ENCODE measurements around the gene EPS8L2. TPM values are rescaled to one million over a fixed set of nuclear protein-coding genes. Genes with fewer than 3 reads are reported as not detected.
A peak's percentile ranks its signal among the peaks of the same experiment; 100 is the strongest.
"Not testable (repeated sequence)": the region's sequence is repeated elsewhere in the genome, so short reads cannot be mapped to it uniquely, and the experiment has no call there.

EPS8L2 gene
- 2.7 and 3.1 TPM in 2 replicates for total RNA-seq

DNA sequence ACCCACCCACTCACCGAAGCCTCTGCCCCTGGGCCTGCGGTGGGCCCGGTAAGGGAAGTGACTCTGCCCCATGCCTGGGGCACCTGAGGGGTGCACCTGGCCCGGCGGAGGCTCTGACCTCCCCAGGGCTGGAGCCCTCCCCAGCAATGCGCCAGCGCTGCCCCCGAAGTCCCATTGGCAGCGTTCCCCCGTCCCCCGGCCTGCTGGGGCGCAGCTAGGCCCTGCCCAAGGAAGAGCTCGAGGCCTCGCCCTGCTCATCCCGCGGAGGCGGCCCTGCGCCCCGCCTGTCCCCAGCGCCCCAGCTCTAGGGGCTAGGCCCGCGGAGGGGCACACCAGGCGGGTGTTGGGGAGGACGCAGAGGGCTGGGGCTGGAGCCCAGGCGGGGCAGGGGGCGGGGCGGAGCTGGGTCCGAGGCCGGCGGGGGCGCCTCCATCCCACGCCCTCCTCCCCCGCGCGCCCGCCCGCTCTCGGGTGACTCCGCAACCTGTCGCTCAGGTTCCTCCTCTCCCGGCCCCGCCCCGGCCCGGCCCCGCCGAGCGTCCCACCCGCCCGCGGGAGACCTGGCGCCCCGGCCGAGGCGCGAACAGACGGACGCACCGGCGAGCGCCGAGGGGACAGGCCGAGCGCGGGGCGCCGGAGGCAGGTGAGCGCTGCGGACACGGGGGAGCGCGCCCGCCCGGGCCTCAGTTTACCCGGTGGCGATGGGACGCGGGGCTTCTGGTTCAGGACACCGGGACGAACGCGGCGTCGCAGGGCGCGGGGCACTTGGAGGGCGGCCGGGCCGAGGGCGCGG lies at the start of gene EPS8L2:
EPS8L2 (plus strand) TSS at position 586 of the 793 bp plus-strand sequence. CDS start 3,177 bp downstream, outside the sequence.
- DNase-seq = no peak

DNA sequence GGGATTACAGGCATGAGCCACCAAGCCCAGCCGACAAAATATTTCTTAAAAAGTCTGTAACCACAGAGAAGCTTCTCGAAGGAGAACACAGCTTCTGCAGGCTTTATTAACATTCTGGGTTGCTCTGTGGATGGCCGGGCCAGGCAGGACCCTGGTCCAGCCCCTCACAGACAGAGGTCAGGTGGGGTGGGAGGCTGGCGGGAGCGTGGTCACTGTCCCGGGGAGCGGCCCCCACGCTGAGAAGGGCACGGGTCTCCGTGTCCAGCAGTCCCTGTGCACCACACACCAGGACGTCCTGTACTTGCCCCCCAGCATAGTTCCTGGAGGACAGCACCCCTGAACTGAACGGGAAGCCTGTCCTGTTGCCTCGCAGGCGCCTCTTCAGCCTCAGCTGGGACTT lies 49.6 kb upstream of the EPS8L2 start:
- DNase-seq = no peak

DNA sequence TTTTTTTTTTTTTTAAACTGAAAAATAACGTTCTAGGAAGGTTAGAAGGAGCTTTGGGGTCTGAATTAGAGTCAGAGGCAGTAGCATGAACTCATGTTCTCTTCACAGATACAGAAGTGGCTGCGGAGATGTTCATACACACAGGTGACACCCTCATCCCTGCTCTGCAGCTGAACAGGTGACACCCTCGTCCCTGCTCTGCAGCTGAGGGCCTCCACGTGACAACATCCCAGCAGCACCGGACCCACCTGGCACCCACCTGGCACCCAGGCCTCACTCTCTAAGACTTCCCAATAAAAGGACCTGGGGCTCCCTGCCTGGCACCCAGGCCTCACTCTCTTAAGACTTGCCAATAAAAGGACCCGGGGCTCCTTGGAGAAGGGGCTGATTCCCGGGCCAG lies 49.2 kb upstream of the EPS8L2 start:
- no peak for DNase-seq

DNA sequence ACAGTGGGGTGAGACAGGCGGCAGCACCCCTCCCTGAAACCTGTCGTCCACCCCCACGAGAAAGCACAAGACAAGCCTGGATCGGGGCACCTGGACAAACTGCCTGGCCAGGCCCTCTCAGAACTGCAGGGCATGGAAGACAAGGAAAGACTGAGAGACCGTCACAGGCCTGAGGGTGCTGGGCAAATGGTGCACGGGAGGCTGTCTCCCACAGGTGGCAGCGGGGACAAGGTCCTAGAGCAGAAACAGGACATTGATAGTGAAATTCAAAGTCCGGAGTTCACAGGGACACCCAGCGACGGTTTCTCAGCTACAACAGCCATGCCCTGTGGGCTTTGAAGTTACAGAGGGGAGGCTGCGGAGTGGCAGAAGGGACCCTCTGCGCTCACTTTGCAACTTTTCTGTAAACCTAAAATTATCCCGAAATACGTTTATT lies 48.3 kb upstream of the EPS8L2 start:
- no peak for DNase-seq

DNA sequence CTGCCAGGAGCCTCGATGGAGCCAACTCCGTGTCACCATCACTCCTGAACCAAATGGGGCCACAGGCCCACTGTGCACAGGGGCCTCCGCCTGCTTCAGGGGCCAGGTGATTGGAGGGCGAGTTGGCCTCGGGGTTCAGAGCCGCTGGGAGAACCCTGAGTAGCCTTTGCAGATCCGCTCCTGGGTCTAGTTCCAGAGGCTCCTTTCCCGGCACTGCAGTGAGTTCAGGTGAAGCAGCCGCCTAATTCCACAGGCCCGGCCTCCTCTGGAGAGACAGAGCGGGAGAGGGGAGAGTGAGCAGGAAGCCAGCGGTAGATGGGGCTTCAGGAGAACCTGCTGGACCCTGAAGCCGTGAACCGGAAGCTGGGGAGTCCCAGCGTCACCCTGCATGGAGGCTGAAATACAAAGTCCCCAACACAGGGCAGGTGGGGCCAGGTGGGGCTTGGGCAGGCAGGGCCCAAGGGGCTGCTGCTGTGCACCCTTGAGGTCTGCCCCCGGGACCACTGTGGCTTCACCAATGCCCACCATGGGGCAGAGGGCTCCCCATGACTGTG lies 46.4 kb upstream of the EPS8L2 start:
- DNase-seq = no peak

DNA sequence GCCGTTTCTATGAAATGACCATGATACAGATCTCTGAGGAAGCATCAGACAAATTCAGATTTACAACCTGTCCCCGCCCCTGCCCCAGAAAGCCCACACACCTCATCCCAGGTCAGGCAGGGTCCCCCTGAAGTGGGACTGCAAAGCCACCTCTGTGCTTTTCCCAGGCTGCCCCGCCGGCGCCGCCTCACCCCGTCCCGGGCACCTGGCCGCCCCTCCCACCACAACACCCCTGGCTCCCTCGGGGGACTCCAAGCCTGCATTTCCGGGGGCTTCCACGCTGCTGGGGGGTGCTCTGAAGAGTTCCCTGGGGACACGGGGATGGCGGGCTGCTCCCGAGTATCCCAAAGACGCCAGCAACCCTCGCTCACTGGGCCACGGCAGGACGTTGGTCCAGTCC lies 45.8 kb upstream of the EPS8L2 start:
- DNase-seq = no peak

DNA sequence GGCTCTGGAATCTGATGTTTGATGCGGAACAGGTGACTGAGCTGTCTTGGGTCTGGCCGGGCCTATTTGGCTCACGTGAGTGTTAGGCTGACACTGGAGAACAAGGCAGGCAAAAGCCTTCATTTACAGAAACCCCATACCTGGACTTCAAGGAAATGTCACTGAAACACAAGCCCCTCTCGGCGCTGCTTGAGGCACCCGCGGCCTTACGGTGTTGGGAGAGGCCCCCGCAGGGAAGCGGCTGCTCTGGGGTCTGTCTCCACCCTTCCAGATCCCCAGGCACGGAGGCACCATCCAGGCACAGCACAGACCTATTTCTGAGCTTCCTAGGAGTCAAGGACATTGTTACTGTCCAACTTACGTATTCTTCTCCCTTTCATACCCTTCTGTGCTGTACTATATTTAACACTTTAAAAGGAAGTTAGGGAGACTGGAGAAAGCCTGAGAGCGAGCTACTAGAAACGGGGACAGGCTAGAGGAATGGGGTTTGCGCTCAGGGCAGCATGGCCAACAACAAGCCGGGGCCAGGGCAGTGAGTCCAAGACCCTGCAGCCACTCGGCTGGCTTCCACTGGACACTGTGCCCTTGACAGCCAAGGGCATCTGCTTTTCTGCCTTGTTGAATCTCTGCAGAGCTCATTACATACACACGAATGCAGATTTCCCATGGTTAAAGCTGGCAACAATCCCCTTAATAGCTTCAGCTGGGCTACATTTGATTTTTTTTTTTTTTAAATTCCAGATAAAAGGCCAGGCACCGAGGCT lies 45.2 kb upstream of the EPS8L2 start:
- no peak for DNase-seq

DNA sequence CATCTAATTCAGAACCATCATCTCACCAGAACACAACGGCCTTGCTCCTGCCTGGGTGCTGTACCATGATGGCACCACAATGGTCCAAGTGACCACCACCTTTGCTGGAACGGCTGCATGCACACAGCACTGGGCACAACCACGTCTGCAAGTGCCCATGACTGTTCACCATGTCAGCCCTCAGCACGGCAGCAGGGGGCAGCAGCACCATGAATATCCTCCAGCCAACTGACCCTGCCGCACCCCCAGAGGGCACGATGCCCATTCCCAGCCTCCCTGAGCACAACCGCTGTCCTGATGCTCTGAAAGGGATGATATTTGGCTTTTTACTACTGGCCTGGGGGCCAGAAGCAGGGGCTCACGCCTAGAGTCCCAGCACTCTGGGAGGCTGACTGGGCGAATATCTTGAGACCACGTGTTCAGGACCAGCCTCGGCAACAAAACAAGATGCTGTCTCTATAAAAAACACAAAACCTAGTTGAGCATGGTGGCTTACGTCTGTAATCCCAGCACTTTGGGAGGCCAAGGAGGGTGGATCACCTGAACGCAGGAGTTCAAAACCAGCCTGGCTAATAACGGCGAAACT lies 43.2 kb upstream of the EPS8L2 start:
- peak; percentile 79 for DNase-seq

DNA sequence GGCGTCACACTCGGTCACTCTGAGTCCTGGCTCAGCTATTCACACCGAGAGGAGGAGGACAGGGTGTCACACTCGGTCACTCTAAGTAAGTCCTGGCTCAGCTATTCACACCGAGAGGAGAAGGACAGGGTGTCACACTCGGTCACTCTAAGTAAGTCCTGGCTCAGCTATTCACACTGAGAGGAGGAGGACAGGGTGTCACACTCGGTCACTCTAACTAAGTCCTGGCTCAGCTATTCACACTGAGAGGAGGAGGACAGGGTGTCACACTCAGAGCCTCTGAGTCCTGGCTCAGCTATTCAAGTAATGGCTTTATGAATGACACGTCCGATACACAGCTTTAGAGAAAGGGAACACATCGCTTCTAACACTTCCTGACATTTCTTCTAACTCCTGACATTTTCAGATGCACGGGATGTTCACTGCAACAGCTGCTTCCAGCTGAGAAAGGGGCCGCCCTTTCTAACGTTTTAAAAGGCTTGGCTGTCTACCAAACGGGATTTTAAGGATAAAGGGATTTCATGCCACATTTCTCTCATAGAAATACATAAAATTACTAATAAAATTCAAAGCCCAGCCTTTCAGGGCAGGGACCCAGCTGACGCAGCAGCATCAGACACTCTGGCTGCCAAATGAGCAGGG lies 40.8 kb upstream of the EPS8L2 start:
- DNase-seq = no peak

DNA sequence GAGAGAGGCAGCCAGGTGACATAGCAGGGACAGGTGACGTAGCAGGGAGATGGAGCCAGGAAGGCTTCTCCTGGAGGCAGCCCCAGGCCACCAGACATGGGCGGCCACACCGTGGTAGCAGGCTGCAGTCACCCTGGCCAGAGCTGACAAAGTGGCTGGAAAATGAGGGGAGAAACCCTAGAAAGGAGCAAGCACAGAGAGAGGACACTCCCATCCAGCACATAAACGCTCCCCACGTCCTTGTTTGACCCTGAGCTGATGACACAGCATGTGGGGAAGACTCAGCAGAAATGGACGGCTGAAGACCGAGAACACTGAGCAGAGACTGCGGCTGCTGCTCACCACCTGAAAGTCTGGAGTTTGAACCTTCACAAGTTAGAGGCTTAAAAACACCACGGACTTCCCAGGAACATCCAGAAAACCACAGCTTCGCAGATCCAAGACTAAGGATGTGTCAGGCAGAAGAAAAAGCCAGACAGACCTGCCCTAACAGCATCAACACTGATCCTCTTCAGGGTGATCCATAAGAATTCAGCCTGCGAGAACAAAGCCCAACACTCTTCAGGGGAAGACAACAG lies 40.2 kb upstream of the EPS8L2 start:
- DNase-seq = no peak

DNA sequence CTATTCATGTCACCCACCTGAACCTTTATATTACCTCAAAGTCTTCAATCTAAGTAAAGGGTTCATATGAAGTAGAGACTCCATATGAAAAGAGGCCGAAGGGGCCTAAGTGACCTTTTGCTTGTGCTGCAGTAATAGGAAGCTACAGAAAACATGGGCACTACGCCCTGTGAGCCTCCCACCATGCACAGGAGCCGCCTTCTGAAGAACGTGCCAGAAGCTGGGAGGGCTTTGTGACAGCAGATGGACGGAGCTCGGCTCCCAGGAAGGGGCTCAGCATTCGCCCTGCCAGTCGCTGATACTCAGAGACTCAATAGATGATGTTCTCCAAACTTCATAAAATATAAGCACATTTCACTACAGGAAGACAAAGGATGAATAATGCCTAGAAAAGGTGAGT lies 32.2 kb upstream of the EPS8L2 start:
- no peak for DNase-seq

DNA sequence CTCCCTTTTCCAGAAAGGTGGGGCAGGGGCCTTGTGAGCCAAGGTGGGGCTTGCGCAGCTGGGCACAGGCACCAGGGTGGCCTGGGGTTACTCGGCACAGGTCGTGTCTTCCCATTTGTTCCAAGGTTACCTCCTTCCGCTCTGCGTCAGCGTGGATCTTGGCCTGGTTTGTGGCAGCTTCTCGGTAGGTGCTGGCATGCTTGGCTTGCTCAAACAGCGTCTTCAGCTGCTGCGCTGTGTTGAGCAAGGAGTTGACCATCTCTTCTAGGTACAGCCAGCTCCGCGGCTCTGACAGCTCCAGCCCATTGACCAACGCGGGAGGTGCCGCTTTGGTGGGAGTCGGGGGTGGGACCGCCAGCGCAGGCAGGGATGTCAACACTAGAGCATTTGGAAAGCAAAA lies 31.6 kb upstream of the EPS8L2 start:
- DNase-seq = no peak

DNA sequence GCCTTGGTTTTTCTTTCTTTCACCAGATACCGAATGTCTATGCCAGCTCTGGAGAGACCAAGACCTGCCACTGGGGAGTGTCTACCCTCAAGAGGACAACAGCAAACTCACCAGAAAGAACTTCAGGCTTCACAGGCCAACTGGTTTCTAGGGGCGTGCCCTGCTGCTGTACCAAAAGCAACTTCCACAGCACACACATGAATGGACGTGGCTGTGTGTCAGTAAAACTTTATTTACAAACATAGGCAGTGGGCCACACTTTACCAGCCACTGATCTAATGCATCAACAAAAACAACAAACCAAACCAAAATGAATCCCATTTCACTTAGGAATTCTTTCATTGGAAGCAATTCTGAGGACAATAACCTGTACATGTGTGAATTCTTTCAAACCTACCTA lies 27.7 kb upstream of the EPS8L2 start:
- no peak for DNase-seq

DNA sequence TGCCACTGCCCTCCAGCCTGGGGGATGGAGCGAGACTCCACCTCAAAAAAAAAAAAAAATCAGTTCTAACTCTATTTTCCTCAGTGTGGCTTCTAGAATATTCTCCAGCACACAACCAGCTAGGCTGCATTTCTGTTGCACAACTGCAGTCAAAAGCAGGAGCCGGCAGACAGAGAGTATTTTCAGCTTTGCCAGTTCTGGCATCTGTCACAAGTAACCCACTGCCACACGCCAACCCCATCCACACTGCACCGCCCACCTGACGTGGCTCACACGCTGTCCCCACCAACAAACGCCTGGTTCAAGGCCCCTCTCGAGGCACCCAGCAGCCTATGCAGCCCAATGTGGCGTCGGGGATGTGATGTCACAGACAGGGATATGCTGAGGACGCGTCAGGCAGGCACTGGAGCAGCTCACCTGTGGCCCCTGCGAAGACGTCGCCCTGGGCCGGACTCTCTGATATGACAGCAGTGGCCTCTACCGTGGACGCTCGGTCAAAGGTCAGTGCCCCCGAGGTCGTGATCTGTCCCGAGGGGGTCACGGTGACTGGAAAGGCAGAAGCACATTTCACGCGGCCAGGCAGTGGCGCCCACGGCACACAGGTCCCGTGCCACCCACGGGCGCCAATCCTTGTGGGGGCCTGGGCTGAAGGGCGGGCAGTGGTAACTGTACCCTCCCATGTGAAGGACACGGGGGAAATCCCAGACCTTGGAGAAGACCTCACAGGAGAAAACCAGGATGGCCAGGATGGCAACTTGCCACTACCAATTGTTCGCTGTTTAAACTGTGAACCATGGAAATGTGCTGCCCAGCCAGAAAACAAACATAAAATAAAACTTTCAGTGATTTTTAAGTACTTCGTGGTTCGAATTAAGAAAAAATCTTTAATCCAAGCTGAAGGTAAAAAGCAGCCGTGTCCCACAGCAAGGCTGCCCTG lies 26.5 kb upstream of the EPS8L2 start:
- DNase-seq = no peak

DNA sequence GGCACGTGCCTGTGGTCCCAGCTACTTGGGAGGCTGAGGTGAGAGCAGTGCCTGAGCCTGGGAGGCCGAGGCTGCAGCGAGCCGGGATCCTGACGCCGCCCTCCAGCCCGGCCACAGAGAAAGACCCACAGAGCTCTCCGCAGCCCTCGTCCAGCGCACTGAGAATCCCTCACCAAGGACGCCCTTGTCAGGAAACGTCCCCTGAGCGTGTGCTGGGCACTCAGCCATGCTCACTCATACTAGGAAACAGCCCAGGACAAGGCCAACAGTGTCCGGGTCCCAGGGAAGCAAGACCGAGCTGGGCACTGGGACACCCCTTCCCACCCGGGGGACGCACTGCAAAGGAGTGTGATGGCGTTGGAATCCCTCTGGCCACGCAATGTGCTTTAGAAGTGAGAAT lies 25.6 kb upstream of the EPS8L2 start:
- no peak for DNase-seq

DNA sequence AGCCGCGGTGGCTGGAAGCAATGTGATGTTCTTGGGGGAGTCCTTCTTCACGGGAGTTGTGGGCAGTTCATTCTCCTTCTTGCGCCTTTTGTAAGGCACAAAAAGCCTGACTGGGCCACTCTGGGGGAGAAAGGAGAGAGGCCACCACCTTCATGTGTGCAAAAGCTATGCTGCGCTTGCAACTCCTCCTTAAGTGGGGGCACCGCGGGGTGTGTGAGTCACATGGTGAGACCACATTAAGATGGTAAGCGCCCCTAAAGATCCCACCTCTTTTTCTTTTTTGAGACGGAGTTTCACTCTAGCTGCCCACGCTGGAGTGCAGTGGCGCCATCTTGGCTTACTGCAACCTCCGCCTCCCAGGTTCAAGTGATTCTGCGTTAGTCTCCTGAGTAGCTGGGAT lies 25.1 kb upstream of the EPS8L2 start:
- DNase-seq = no peak

DNA sequence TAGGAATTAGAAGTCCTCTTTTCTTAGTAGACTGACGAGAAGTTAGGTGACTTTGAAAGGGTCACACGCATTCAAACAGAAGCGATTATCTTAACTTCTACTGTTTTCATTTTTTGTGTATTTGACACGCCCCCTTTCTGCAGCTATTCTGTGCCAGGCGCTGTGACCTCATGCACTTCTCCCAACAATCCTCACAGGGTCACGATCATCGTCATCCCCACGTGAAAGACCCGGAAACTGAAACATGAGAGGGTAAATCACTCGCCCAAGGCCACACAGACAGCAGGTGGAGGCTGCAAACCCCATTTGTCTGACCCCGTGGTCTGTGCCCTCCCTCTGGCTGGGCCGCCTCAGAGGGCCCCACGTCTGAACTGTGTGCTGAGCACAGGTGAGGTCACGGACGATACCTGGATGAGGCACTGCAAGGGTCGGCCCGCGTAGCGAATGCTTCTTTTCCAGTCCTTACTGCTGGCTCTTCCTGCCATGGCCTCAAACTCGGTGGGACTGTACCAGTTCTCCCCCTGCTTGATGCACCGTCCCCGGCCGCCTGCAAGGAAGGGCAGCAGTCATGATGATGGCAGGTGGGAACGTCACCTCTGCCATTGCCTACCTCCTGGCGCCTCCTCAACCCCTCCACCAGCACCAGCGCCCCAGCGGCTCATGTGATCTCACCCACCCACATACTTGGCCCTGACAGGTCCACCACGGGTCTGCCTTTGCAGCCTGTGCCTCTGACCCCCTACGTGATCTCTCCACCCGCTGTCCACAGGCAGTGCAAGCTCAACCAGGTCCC lies 19.4 kb upstream of the EPS8L2 start:
- no peak for DNase-seq

DNA sequence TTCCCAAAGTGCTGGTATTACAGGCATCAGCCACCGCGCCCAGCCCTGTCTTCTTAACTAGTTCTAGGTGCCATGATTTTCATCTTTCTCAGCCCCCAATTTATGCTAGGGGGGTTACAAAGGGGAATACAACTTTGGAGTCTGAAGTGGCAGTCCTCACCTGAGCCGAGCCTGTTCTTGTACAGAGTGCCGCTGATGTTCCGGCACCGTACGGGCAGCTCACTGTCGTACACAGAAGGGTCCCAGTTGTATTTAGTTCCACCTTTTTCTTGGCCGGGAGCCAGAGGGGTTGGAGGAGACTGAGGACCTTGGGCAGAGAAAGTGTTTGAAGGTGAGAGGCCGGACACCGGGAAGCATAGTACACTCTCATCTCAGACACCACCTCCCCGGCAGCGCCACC lies 18.3 kb upstream of the EPS8L2 start:
- no peak for DNase-seq

DNA sequence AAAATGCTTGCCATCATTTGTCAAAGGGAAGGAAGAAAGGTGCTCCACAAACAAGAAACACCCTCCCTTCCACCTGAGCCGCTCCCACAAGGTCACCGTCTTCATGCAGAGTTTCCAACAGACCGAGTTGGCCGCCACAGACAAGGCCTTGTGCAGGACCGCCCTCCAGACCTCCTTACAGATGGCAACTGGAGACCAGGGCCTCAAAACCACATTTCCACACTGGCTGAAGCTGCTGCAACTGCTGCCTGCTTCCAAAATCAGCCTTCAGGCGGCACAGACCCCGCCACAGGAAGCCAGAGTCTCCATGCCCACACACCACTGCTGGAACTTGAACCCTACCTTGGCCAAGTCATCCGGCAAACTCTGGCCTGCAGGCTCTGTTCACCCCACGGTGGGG lies 17.4 kb upstream of the EPS8L2 start:
- no peak for DNase-seq

DNA sequence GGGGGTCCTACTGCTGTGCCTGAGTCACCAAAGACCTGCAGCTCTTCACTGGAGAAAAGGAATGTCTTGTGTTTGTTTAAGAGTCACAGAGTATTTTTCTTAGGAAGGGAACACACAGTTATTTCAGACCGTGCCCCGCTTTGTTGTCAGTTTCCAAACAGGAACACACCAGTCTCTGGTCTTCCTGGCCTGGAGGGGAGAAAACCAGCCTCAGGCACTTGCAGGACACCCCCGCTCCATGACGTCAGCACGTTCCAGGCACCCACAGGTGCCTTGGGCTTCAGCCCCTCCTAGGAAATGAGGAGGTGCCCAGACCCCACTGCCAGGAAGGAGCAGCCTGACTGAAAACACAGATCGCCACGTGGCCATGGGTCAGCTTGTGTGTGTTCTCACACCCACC lies 16.4 kb upstream of the EPS8L2 start:
- DNase-seq = peak; percentile 73

DNA sequence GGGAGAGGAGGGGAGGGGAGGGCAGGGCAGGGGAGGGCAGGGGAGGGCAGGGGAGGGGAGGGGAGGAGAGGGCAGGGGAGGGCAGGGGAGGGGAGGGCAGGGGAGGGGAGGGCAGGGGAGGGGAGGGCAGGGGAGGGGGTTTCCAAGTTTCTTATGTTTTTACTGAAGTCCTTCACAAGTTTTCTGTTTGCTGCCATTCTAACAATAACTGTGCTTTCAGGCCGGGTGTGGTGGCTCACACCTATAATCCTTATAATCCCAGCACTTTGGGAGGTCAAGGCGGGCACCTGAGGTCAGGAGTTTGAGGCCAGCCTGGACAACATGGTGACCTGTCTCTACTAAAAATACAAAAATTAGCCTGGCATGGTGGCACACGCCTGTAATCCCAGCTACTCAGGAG lies 15.8 kb upstream of the EPS8L2 start:
- not testable (repeated sequence) for DNase-seq

Data from dermis blood vessel endothelial cell (primary cell).